ENCODE data around the gene SLC38A8. TPM values are rescaled to one million over a fixed set of nuclear protein-coding genes. Genes with fewer than 3 reads are reported as not detected.

Gene SLC38A8
- total and polyA plus RNA-seq, 11 donors, result 0.29 to 25.3 (median 0.87) TPM; not detected in 3

DNA sequence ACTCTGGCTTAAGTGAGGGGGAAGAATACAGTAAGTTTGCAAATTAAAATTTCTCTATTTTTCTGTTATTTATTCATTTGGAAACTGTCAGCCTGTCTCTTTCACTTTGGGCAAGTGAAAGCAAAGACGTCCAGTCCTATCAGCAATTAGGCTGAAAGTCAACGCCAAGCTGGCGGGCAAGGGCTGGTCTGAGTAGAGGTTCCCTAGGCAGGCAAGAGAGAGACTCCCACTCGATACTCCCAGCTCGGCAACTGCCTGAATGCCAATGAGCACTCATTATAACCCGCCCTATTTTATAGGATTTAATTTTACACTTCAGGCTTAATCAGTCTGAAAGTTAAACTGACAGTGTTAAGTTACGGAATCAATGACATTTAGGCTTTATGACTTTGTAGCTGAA, 14.3 kb upstream of the SLC38A8 start:
- intact Hi-C loops (cut with DNase I), result loop anchor here in 2 of 10 donors (5.0 kb wide), 2 partner anchors 95 to 230 kb away; no protein-coding TSS in a partner anchor
- Histone ChIP-seq H3K27ac (peak overlapping the region in 4 of 12 donors; percentile 31 to 88 (median 59)), H3K36me3 (peaks cover 0 to 100% (median 96%) of the 10 kb centered on the region in 9 donors), H3K4me1 (peaks cover 0 to 57% (median 28%) of the 10 kb centered on the region in 12 donors), H3K4me3 (no peak overlapping the region), H3K27me3 (no peaks in the 10 kb centered on the region), H3K9me3 (no peaks in the 10 kb centered on the region)
- TF ChIP-seq CTCF (IDR thresholded peaks at IDR 0.05) (no peak), POLR2A (IDR thresholded peaks at IDR 0.05) (no peak)
- 58 to 73% (median 69%) methylated on average over 7 of the region's 7 CpGs for WGBS, 4 donors
- DNase-seq (peak in 3 of 5 donors; percentile 17 to 58 (median 55)), ATAC-seq (peak in 1 of 4 donors; percentile 24)

DNA sequence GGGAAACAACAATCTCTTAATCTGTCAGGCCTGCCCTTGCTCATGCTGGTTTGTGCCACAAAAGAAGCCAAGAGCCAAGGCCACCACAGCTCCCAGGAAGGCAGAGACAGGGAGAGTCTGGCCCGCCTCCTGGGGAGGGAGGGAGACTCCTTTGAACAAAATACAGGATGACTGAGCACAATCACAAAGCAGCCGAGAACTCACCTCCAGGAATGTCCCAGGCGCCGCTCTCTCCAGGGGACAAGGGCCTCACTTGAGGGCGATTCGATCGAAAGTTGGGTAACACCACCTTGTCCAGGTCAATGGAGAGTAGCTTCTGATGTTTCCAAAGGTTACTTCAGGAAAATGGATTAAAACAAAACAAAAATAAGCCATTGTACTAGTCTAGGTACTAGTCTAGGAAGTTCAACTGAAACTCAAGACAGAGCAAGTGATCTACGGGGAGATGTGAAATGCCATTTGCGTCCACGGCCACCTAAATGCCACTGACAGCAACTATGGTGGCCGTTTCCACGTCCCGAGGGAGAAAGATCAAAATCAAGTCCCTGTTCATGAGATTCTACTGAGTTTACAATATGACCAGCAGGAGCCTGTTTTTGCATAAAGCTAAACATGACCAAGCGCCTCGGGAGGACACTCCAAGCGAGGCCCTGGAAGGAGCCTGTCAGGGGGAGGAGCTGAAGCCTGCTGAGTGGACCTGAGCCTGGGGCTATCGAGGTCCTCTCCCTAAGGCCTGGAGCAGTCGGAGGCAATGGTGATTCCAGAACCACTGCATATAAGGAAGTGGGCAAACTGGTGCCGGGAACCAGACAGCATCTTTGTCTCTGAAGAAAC, 13.4 kb upstream of the SLC38A8 start:
- WGBS, 4 donors, result 79 to 89% (median 84%) methylated on average over 19 of the region's 19 CpGs
- peaks cover 0 to 91% (median 87%) of the 10 kb centered on the region in 9 donors for H3K36me3 ChIP-seq
- H3K9me3 ChIP-seq, result no peaks in the 10 kb centered on the region
- peak overlapping the region in 10 of 12 donors; percentile 2 to 88 (median 51) for H3K27ac ChIP-seq
- DNase-seq, result peak in 1 of 5 donors; percentile 26
- intact Hi-C loops (cut with DNase I), result loop anchor here in 2 of 10 donors (5.0 kb wide), 2 partner anchors 94 to 229 kb away; no protein-coding TSS in a partner anchor
- no peak overlapping the region for H3K4me3 ChIP-seq
- no peaks in the 10 kb centered on the region for H3K27me3 ChIP-seq
- no peak for TF ChIP-seq POLR2A (IDR thresholded peaks at IDR 0.05)
- TF ChIP-seq CTCF (IDR thresholded peaks at IDR 0.05), result no peak
- H3K4me1 ChIP-seq, result peaks cover 0 to 57% (median 28%) of the 10 kb centered on the region in 12 donors
- ATAC-seq, result peak in 2 of 4 donors; percentile 9 to 11

DNA sequence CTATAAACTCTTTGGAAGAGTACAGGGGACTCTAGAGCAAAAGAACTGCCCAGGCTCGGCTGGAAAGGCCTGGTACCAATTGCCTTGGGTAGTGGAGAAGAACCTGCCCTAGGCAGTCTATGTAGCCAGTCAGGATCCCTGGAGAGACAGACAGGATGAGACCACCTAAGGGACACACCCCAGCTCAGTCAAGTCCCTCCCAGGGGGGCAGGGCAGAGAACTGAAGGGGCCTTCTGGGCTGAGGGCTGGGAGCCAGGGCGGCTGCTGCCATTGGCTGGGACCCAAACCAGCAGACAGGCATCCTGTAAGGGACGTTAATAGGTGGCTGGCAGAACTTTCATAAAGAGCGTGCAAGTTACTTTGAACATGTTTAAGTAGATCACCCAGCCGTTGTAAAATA, 12.8 kb upstream of the SLC38A8 start:
- Histone ChIP-seq H3K36me3 (peaks cover 0 to 85% (median 82%) of the 10 kb centered on the region in 9 donors), H3K27ac (peak overlapping the region in 10 of 12 donors; percentile 2 to 88 (median 51)), H3K4me3 (no peak overlapping the region), H3K27me3 (no peaks in the 10 kb centered on the region), H3K4me1 (peaks cover 0 to 57% (median 28%) of the 10 kb centered on the region in 12 donors), H3K9me3 (no peaks in the 10 kb centered on the region)
- ATAC-seq (peak; percentile 62 to 82 (median 68)), DNase-seq (peak in 4 of 5 donors; percentile 53 to 77 (median 66))
- TF ChIP-seq POLR2A (IDR thresholded peaks at IDR 0.05), result no peak
- no peak for TF ChIP-seq CTCF (IDR thresholded peaks at IDR 0.05)
- 42 to 47% (median 44%) methylated on average over 5 of the region's 5 CpGs for WGBS, 4 donors
- intact Hi-C loops (cut with DNase I), result loop anchor here in 2 of 10 donors (5.0 kb wide), 2 partner anchors 93 to 228 kb away; no protein-coding TSS in a partner anchor

GRCh38 chr16:84054916-84055315, 12.3 kb upstream of the SLC38A8 start:
- no peak for ATAC-seq
- Histone ChIP-seq H3K27me3 (no peaks in the 10 kb centered on the region), H3K4me1 (peaks cover 0 to 57% (median 28%) of the 10 kb centered on the region in 12 donors), H3K27ac (peak overlapping the region in 8 of 12 donors; percentile 2 to 88 (median 64)), H3K36me3 (peaks cover 0 to 85% (median 81%) of the 10 kb centered on the region in 9 donors), H3K9me3 (no peaks in the 10 kb centered on the region), H3K4me3 (no peak overlapping the region)
- DNase-seq, result peak in 2 of 5 donors; percentile 12 to 24
- WGBS, 4 donors, result 70 to 90% (median 79%) methylated on average over 11 to 13 of the region's 13 CpGs
- intact Hi-C loops (cut with DNase I), result loop anchor here in 2 of 10 donors (5.0 kb wide), 2 partner anchors 93 to 228 kb away; no protein-coding TSS in a partner anchor
- TF ChIP-seq CTCF (IDR thresholded peaks at IDR 0.05) (no peak), POLR2A (IDR thresholded peaks at IDR 0.05) (no peak)
